GM19455 (cell line): ENCODE data around the gene CHCHD10.
A peak's percentile ranks its signal among the peaks of the same experiment; 100 is the strongest.

Experiments
- ATAC-seq: cut with Tn5 transposase; IDR thresholded peaks from one replicate; pipeline ENCODE4 v1.9.1; 2021; ENCODE audit not compliant: unreplicated experiment

CHCHD10 gene

DNA sequence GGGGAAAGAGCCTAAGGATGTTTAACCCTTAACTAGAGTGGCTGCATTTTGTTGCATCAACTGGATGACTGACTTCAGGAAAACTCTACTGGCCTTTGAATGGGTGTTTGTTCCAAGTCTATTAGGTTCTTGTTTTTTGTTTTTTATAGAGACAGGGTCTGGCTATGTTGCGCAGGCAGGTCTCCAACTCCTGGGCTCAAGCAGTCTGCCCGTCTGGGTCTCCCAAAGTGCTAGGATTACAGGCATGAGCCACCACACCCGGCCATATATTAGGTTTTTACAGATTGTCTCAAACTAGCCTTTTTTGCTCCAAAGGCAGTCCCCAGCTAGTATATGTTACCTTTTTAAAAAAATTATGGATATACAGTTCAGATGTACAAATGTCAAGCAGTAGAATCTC, 20.1 kb upstream of the CHCHD10 start:
- ATAC-seq: no peak

DNA sequence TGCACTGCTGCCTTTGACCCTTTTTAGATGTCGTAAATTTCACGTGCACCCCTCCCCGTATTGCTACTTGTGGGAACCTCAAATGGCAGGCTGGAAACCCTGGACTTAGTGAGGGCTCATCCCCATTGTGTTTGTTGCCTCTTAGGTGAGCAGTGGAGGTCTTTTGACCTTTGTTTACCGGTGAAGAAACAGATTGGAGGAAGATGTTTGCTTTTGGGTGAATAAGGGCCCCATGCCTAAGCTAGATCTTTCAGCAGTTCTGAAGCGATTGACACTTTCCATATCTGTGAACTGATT, 19.8 kb upstream of the CHCHD10 start:
- no peak for ATAC-seq

DNA sequence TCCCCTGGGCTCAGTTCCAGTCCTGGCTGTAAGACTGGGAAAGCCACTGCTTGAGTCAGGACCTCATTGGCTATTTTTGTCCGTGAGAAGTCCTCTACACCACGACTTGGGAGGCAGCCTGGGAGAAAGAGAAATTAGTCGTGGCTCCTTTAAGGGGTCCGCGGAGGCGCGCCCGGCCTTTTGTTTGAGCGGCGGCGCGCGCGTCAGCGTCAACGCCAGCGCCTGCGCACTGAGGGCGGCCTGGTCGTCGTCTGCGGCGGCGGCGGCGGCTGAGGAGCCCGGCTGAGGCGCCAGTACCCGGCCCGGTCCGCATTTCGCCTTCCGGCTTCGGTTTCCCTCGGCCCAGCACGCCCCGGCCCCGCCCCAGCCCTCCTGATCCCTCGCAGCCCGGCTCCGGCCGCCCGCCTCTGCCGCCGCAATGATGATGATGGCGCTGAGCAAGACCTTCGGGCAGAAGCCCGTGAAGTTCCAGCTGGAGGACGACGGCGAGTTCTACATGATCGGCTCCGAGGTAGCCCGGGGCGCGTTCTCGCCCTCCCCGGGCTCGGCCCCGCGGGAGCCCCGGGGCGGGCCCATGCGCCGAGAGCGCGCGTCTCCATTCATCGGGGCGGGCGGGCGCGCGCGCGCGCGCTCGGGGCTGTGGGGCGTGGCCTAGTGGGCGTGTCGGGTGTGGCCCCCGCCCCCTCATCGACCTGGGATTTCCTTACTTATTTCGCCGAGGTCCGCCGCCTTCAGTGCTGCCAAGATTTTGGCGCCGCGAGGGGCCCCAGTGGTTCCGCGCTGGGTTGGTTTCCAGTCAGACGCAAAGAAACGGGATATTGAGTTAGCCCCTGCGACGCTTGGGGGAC, 19.2 kb upstream of the CHCHD10 start, which contains the start of gene SMARCB1:
SMARCB1 (plus strand) TSS at position 215 of the 848 bp plus-strand sequence; CDS start at position 419, 204 bp downstream.
- ATAC-seq: peak; percentile 59

DNA sequence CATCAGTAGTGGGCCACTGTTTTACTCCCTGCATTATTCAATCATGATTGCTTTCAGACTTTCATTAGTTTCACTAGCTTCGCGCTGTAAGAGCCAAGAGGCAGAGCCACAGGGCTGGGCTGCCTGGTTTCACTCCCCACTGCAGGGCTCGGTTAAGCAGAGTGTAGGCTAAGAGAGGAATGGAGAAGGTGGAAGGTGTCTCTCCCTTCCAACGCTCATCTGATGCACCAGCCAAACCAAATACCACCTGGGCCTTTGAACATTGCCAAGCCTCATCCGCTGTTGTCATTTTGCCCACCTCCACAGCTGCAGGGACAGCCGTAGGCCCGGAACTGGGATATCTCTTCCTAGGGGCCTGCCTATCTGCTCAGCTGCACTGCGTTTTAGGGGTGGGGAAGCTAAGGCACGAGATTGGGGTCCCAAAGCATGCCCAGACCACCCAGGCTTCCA, 18.5 kb upstream of the CHCHD10 start:
- no peak for ATAC-seq

DNA sequence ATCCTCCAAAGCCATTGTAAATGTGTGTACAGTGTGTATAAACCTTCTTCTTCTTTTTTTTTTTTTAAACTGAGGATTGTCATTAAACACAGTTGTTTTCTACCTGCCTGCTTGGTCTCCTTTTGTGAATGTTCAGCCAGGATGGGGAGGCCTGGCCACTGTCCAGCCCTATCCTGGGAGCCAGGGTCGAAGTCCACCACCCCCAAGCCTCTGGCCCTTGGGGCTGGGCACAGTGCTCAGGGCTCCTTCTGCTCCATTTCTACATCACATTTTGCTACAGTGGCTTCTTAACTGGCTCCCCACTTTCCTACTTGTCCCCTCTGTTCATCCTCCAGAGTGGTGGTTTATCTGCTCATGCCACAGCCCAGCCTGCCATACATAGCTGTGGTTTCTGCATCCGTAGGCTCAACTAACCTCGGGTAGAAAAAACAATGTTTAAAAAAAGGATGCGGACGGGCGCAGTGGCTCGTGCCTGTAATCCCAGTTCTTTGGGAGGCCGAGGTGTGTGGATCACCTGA, 16.5 kb upstream of the CHCHD10 start:
- no peak for ATAC-seq

DNA sequence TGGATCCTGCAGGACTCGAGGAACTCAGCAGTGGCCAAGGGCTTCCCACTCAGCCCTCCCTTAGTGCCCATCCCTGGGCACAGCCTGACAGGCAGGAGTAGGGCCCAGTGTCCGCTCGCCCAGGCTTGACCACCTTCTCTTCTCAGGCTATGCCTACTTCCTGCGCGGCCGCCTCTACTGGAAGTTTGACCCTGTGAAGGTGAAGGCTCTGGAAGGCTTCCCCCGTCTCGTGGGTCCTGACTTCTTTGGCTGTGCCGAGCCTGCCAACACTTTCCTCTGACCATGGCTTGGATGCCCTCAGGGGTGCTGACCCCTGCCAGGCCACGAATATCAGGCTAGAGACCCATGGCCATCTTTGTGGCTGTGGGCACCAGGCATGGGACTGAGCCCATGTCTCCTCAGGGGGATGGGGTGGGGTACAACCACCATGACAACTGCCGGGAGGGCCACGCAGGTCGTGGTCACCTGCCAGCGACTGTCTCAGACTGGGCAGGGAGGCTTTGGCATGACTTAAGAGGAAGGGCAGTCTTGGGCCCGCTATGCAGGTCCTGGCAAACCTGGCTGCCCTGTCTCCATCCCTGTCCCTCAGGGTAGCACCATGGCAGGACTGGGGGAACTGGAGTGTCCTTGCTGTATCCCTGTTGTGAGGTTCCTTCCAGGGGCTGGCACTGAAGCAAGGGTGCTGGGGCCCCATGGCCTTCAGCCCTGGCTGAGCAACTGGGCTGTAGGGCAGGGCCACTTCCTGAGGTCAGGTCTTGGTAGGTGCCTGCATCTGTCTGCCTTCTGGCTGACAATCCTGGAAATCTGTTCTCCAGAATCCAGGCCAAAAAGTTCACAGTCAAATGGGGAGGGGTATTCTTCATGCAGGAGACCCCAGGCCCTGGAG, 15.7 kb upstream of the CHCHD10 start:
- no peak for ATAC-seq

DNA sequence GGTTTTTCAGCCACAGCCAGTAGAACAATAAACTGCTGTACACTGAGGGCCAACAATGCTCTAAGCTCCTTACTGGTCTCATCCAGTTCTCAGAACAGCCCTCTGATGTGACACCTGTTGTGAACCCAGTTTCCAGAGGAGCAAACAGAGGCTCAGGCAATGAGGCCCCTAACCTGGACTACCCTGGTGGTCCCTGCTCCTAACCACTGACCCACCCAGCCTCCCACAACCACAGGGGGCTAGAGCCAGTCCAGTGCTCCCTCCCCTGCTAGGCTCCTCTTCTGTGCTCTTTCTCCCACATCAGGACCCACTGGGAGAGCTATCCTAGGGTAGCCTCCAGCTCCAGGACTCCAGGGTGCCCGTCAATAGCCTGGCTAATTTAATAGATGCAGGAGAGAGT, 14.9 kb upstream of the CHCHD10 start:
- ATAC-seq: no peak

DNA sequence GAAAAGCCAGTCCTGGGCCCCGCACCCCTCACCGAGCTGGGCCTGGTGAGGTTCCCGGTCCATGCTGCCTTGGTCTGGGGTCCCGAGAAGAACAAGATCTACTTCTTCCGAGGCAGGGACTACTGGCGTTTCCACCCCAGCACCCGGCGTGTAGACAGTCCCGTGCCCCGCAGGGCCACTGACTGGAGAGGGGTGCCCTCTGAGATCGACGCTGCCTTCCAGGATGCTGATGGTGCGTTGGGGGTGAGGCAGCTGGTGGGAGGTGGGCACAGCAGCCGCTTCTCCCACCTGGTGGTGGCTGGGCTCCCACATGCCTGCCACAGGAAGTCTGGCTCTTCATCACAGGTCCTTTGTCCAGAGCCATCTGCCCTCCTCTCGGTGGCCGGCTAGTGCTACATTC, 14.5 kb upstream of the CHCHD10 start:
- ATAC-seq: no peak

DNA sequence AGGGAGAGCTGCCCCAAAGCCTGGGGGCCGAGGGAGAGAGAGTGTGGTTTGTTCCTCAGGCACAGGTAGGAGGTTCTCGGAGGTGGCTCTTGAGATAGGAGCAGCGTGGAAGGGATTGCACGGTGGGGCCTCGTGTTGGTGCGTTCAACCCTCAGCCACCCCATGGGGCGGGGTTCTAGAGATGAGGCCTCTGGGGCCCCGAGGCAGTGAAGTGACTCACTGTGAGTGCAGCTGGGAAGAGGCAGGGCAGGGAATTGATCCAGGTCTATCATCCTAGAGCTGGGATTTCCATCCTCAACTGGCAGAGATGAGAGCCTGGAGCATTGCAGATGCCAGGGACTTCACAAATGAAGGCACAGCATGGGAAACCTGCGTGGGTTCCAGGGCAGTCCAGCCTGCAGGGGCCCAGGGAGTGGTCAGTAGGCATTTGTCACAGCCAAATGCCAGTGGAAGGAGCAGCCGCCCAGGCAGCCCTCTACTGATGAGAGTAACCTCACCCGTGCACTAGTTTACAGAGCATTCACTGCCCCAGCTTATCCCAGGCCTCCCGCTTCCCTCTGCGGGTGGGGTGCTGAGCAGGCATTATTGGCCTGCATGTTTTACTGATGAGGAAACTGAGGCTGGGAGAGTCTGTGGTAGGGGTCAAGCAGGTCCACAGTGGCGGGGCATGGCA, 13.9 kb upstream of the CHCHD10 start:
- ATAC-seq: no peak

DNA sequence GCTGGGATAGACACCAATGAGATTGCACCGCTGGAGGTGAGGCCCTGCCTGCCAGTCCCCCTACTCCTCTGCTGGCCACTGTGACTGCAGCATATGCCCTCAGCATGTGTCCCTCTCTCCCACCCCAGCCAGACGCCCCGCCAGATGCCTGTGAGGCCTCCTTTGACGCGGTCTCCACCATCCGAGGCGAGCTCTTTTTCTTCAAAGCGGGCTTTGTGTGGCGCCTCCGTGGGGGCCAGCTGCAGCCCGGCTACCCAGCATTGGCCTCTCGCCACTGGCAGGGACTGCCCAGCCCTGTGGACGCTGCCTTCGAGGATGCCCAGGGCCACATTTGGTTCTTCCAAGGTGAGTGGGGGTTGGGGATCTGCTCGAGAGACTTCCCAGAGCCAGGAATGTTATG, 13.3 kb upstream of the CHCHD10 start:
- ATAC-seq: no peak

DNA sequence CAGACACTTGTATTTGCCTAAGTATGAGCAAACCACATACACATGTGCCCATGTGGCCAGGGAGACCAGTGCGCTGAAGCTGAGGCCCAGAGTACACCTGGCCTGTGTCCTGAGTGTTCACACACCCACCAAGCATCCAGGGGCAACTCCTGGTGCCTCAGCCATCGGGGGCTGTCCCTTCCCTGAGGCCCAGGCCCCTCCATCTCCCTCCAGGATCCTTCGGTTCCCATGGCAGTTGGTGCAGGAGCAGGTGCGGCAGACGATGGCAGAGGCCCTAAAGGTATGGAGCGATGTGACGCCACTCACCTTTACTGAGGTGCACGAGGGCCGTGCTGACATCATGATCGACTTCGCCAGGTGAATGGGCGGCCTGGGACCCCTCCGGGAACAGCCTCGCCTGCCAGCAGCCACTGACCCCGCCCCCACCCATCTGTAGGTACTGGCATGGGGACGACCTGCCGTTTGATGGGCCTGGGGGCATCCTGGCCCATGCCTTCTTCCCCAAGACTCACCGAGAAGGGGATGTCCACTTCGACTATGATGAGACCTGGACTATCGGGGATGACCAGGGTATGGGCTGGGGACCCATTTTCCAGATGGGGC, 12.5 kb upstream of the CHCHD10 start:
- ATAC-seq: no peak

DNA sequence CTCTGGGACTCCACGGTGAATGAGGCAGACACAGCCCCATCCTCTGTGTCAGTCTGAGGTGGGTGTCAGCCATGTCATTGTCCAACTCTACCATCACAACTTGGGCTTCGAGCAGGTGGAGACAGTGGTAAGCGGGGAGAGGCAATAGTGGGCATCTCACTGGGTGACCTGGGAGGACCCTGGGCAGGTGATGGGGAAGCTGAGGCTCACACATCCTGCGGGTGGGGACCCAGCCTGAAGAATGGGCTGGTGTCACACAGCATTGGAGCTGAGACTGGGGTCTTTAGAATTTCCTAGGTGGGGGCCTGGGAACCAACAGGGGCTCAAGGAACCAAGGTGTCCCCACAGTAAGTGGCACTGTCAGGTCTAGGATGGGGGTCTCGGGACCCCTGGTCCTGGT, 12.0 kb upstream of the CHCHD10 start:
- no peak for ATAC-seq

DNA sequence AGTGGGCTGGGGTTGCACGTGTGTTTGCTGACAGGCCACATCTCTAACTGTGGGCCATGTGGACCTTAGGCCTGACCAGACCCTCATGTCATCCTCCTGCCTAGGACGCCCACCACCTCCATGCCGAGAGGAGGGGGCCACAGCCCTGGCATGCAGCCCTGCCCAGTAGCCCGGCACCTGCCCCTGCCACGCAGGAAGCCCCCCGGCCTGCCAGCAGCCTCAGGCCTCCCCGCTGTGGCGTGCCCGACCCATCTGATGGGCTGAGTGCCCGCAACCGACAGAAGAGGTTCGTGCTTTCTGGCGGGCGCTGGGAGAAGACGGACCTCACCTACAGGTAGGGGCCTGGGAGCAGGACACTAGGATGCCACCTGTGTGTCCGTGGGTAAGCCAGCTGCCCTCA, 11.3 kb upstream of the CHCHD10 start:
- no peak for ATAC-seq

DNA sequence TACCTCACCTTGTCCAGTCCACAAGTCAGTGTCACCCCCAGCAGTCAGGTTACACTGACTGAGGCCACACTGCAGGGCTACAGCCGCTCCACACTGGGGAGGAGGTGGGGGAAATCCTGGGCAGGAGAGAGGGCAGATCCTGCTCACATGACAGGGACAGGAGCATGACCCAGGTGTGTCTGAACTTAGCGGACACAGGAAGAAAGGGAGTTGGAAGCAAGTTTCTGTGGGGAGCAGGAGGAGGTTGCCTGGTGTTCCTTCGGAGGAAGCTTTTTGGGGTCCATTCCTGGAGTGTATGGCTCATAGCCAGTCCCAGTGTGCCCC, 10.8 kb upstream of the CHCHD10 start:
- no peak for ATAC-seq

DNA sequence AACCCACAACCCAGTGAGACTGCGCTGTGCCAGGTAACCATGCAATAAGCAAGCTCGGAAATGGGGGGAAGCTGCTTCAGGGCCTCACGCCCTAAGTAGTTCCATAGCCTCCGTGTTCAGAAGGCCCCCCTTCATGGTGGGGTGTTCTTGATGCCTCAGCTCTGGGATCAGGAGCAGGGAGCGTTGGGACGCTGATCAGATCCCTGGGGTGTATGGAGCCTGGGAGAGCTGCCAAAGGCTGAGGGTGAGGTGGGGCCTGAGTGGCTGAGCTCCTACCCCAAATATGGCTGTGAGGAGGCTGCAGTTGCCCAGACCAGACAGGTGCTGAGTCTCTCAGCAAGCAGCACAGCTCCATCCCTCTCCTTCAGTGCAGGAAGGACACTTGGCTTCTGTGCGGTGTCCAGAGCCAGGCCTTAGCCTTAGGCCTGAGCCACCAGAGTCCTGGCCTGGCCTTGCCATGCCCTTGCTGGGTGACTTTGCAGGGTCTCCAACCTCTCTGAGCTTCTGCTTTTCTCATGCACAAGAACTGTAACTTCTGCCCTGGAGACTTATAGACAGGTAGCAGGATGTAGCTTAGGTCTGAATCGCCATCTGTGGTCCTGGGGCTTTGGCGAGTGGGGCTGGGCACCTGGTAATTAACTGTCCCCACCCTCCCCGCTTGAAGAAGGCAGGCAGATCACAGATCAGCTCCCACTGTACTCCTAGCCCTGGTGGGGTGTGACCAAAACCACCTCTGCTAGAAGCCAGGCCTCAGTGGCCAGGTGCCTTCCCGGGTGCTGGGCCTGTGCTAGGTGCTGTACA, 10.2 kb upstream of the CHCHD10 start:
- no peak for ATAC-seq

DNA sequence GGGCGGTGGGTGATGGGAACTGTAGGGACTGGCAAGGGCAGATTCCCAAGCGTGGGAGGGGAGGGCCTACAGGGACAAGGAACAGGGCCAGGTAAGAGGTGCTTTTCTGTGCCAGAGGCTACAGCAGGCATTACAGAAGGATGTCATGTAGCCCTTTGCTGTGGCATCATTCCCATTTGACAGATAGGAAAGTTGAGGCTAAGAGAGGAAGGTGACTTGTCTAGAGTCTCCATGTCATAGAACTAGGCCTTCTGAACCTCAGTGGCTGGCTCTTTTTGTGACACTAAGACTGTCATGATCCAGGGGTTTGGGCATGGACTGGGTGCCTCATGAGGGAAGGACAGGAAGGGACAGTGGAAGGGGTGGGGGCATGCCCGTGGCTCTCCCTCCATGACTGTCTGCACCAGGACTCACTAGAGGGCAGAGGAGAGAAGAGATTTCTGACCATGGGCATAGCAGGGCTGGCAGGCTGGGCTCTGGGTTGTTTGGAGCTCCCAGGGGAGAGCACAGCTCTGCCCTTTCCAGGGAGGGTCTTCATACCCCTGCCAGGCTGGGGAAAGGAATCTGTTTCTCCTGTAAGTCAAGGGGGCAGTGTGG, 8.1 kb upstream of the CHCHD10 start:
- no peak for ATAC-seq

DNA sequence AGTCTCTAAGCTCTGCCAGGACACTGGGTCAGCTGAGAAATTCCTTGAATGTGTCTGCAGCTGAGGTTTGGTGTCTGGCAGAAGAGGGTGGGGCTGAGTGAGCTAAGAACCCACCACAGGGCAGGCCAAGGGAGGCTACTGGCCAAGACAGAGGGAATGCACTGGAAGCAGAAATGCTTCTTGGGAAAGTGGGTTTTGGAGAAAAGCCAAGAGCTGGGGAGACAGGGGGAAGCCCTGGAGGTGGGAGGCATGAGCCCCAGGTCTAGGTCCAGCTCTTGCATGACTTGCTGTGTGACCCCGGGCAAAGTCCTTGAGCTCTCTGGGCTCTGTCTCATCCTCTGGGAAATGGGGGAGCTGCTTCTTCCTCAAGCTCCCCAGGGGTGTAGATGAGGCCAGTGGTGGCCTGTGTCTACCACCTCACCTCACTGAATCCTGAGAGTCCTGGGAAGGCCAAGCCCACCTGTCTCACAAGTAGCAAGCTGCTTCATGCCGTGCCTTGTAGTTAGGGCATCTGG, 7.2 kb upstream of the CHCHD10 start:
- ATAC-seq: no peak

DNA sequence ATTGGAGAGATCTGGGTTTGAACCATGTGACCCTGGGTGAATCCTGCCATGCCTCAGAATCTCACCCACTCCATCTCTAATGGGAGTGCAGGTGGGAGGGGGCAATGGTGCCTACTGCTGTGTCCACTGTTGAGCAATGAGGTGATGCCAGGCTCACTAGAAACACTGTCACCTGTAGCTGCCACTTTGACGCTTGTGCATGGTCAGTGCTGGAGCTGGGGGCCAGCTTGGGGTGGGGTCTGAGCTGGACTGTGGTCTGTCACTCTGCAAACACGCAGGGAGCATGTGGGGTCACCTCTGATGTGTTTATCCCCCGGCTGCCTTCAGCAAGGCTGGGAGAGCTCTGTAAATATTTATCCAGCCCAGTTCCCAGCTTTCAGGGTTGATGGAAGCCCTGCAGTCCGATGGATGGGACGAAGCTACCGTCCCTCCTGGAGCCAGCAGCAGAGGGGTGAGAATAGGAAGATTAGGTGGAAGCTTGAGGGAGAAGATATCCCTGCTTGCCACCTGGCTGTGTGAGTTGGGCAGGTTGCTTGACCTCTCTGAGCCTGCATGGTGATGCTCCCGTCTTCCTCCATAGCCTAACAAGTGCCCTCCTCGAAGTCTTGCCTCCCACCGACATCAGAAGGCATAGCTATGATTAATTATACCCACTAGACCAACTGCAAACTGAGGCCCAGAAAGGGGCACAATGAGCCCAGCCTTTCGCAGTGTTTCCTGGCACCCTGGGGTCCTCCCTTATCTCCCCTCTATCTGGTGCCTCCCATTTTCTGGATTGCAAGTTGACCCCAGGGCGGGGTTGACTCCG, 6.5 kb upstream of the CHCHD10 start:
- no peak for ATAC-seq
